IMR-90 (cell line): ENCODE measurements around the gene DCAF10. TPM values are rescaled to one million over a fixed set of nuclear protein-coding genes. Genes with fewer than 3 reads are reported as not detected.
"Not testable (repeated sequence)": the region's sequence is repeated elsewhere in the genome, so short reads cannot be mapped to it uniquely, and the experiment has no call there.

Experiments used
- ATAC-seq: fragments of 200-7000 bp; cut with Tn5 transposase; 2 replicates; pipeline ENCODE4 v1.9.1; 2020; ENCODE audit warnings: low read depth, mild to moderate bottlenecking, moderate library complexity
- BruUV-seq: library from RNA; stranded (reverse); fragments of 400-500 nt; replicated peaks from 2 replicates; lab custom pipeline; 2021; lab: Mats Ljungman, UMichigan
- CTCF ChIA-PET: fragments of 300-600 bp; formaldehyde crosslinking; extraction: SDS; loops from one replicate; lab custom pipeline; 2021; ENCODE audit warnings: antibody characterized with exemption; lab: Yijun Ruan, JAX
- POLR2A ChIA-PET: fragments of 300-600 bp; sonication (Branson Sonifier 250); formaldehyde crosslinking; loops from one replicate; lab custom pipeline; 2022; ENCODE audit warnings: antibody characterized with exemption; ENCODE audit not compliant: unreplicated experiment; lab: Charles Lee
- DNase-seq: peaks from one replicate; pipeline ENCODE4 v3.0.0; 2013
- H2AFZ ChIP-seq: replicated peaks from 2 replicates; pipeline ENCODE3; 2013; ENCODE audit warnings: low read length, mild to moderate bottlenecking; ENCODE audit not compliant: poor library complexity
- H2AK5ac ChIP-seq: 2 replicates; pipeline ENCODE4 v1.6.1; 2013; ENCODE audit warnings: low read depth, low read length, inconsistent platforms
- H2AK9ac ChIP-seq: replicated peaks from 2 replicates; pipeline ENCODE3; 2013; ENCODE audit warnings: mild to moderate bottlenecking, low read depth, low read length, moderate library complexity; ENCODE audit not compliant: poor library complexity
- H2BK120ac ChIP-seq: 2 replicates; pipeline ENCODE4 v1.6.1; 2013; ENCODE audit warnings: low read depth, low read length, inconsistent platforms
- H2BK15ac ChIP-seq: 3 replicates; pipeline ENCODE4 v1.6.1; 2013; ENCODE audit warnings: low read depth, low read length, inconsistent platforms
- H2BK20ac ChIP-seq: 2 replicates; pipeline ENCODE4 v1.6.1; 2013; ENCODE audit warnings: low read depth, mild to moderate bottlenecking, inconsistent platforms, low read length, moderate library complexity
- H2BK5ac ChIP-seq: 2 replicates; pipeline ENCODE4 v1.6.1; 2013; ENCODE audit warnings: mild to moderate bottlenecking, low read depth, low read length, inconsistent platforms; ENCODE audit not compliant: poor library complexity, severe bottlenecking
- H3K14ac ChIP-seq: replicated peaks from 2 replicates; pipeline ENCODE4 v1.6.1; 2013; ENCODE audit warnings: low read depth, low read length, inconsistent platforms
- H3K18ac ChIP-seq: 2 replicates; pipeline ENCODE4 v1.6.1; 2013; ENCODE audit warnings: low read depth, low read length, control low read depth
- H3K23ac ChIP-seq: 2 replicates; pipeline ENCODE4 v1.6.1; 2013; ENCODE audit warnings: low read depth, low read length, inconsistent platforms
- H3K27ac ChIP-seq: 2 replicates; pipeline ENCODE4 v1.5.1; 2013; ENCODE audit warnings: mild to moderate bottlenecking, control low read depth, low read length; ENCODE audit not compliant: insufficient read depth
- H3K27me3 ChIP-seq: 2 replicates; pipeline ENCODE4 v1.6.1; 2013; ENCODE audit warnings: low read length; ENCODE audit not compliant: control insufficient read depth, insufficient read depth
- H3K36me3 ChIP-seq: 2 replicates; pipeline ENCODE4 v1.6.1; 2013; ENCODE audit warnings: low read length, mixed read lengths; ENCODE audit not compliant: control insufficient read depth, insufficient read depth
- H3K4ac ChIP-seq: 2 replicates; pipeline ENCODE4 v1.6.1; 2013; ENCODE audit warnings: low read depth, low read length, inconsistent platforms
- H3K4me1 ChIP-seq: 2 replicates; pipeline ENCODE4 v1.6.1; 2013; ENCODE audit warnings: low read length, mixed read lengths; ENCODE audit not compliant: control insufficient read depth, insufficient read depth
- H3K4me2 ChIP-seq: 2 replicates; pipeline ENCODE4 v1.6.1; 2013; ENCODE audit warnings: low read depth, mild to moderate bottlenecking, control low read depth, low read length, moderate library complexity
- H3K4me3 ChIP-seq: 2 replicates; pipeline ENCODE4 v1.5.1; 2013; ENCODE audit warnings: low read depth, mild to moderate bottlenecking, control low read depth, low read length, moderate library complexity; ENCODE audit not compliant: insufficient read depth
- H3K56ac ChIP-seq: 2 replicates; pipeline ENCODE4 v1.6.1; 2013; ENCODE audit warnings: low read length, inconsistent platforms; ENCODE audit not compliant: insufficient read depth; ENCODE audit errors: extremely low read depth
- H3K79me1 ChIP-seq, 2 experiments: 2 replicates each; pipeline ENCODE4 v1.6.1; 2013; ENCODE audit warnings: low read length in 2 of 2, inconsistent platforms in 1 of 2, low read depth in 1 of 2
- H3K9ac ChIP-seq: 2 replicates; pipeline ENCODE4 v1.6.1; 2013; ENCODE audit warnings: low read depth, low read length, control low read depth
- H3K9me1 ChIP-seq: 2 replicates; pipeline ENCODE4 v1.6.1; 2013; ENCODE audit warnings: low read length, inconsistent platforms; ENCODE audit not compliant: insufficient read depth
- H3K9me3 ChIP-seq: 2 replicates; pipeline ENCODE4 v1.6.1; 2013; ENCODE audit warnings: low read length; ENCODE audit not compliant: control insufficient read depth, insufficient read depth
- H4K20me1 ChIP-seq: 2 replicates; pipeline ENCODE4 v1.6.1; 2013; ENCODE audit warnings: low read length, inconsistent platforms; ENCODE audit not compliant: insufficient read depth
- H4K5ac ChIP-seq: 2 replicates; pipeline ENCODE4 v1.6.1; 2013; ENCODE audit warnings: mild to moderate bottlenecking, low read depth, low read length, control low read depth
- H4K8ac ChIP-seq, 2 experiments: 2 replicates each; pipeline ENCODE4 v1.6.1; 2013; ENCODE audit warnings: low read depth in 2 of 2, low read length in 2 of 2, control low read depth in 1 of 2, inconsistent platforms in 1 of 2
- H4K91ac ChIP-seq: 2 replicates; pipeline ENCODE4 v1.6.1; 2013; ENCODE audit warnings: low read depth, low read length, inconsistent platforms; ENCODE audit not compliant: insufficient read depth
- WGBS, 2 experiments: methylation state at CpG; one replicate each; pipeline versions ENCODE4 v1.1.5 to v1.1.7; 2013; ENCODE audit warnings: missing lambda C conversion rate in 2 of 2; ENCODE audit not compliant: insufficient read length in 1 of 2; ENCODE audit errors: extremely low coverage in 2 of 2; 5-methylcytosine and 5-hydroxymethylcytosine counted together
- dilution Hi-C: fragments of 300-500 bp; cut with HindIII; formaldehyde crosslinking; loops from one replicate; pipeline ENCODE4 v1.14.3; 2018; ENCODE audit warnings: low sequenced_read_pairs; ENCODE audit not compliant: unreplicated experiment
- in situ Hi-C: fragments of 300-500 bp; cut with MboI; formaldehyde crosslinking; loops from 3 replicates; pipeline ENCODE4 v1.14.3; 2019; ENCODE audit warnings: low sequenced_read_pairs, inconsistent platforms, mixed read lengths
- intact Hi-C: fragments of 100-400 bp; cut with micrococcal nuclease; formaldehyde crosslinking; loops from 2 replicates; pipeline ENCODE4 v1.10.0; 2022
- polyA plus RNA-seq, 3 experiments: library from polyadenylated mRNA; depleted of rRNA; stranded (reverse); fragments of >200 nt; gene quantifications; 2 replicates each; pipeline ENCODE4 v1.2.3, GENCODE V29; 2012; ENCODE audit warnings: low replicate concordance in 1 of 3
- total RNA-seq: library from RNA; depleted of rRNA; stranded (reverse); fragments of >200 nt; gene quantifications from 2 replicates; pipeline ENCODE4 v1.2.3, GENCODE V29; 2012

Gene DCAF10
- total and polyA plus RNA-seq, 2 of the 4 experiments (the other 2 are of a cell fraction), result 17.1 to 19.4 TPM

DNA sequence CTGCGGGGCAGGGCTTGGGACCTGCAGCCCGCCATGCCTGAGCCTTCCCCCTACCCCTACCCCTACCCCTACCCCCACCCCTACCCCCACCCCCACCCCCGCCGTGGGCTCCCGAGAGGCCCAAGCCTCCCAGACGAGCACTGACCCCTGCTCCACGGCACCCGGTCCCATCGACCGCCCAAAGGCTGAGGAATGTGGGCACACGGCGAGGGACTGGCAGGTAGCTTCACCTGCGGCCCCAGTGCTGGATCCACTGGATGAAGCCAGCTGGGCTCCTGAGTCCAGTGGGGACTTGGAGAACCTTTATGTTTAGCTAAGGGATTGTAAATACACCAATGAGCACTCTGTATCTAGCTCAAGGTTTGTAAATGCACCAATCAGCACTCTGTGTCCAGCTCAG is 48.5 kb upstream of the DCAF10 start:
- intact Hi-C loops, H2AK5ac ChIP-seq, DNase-seq, H4K8ac ChIP-seq, H3K9ac ChIP-seq, H3K4ac ChIP-seq, H3K4me2 ChIP-seq, H4K91ac ChIP-seq, H2AFZ ChIP-seq, dilution Hi-C loops, H3K36me3 ChIP-seq, ATAC-seq, H2BK120ac ChIP-seq, H2BK5ac ChIP-seq, H2BK20ac ChIP-seq, H3K9me1 ChIP-seq, H3K56ac ChIP-seq, H3K27ac ChIP-seq, BruUV-seq, H3K4me3 ChIP-seq, H3K27me3 ChIP-seq, CTCF ChIA-PET, H4K5ac ChIP-seq, H3K18ac ChIP-seq, H3K23ac ChIP-seq, H4K20me1 ChIP-seq, H2BK15ac ChIP-seq, in situ Hi-C loops, H2AK9ac ChIP-seq, H3K14ac ChIP-seq, POLR2A ChIA-PET, H3K9me3 ChIP-seq, H3K4me1 ChIP-seq: not testable (repeated sequence)
- no CpG with 5 or more reads among the region's 13 CpGs for WGBS, 2 experiments
- H3K79me1 ChIP-seq, result peaks cover 23% of the 10 kb centered on the region in 2 experiments
